ENCODE data around the gene MORN5.

DNA sequence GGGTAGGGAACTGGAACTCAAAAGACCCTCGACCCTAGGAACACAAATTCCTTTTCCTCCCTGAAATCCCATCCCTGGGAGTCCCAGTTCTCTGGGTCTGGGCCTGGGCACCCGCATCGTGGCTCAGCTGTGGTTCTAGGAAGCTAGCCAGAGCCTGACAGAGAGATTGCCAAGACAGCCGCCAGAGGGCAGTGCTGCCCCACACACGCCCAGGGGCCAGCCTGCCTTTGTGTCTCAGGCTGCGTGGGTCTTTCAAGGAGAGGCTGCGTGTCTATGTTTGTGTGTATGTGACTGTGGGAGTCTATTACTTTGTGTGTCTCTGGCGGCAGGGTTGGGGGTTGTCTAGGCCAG is 34.6 kb upstream of the MORN5 start:
- TF ChIP-seq POLR2A (IDR thresholded peaks at IDR 0.05): no peak
- TF ChIP-seq, protein P1, sequence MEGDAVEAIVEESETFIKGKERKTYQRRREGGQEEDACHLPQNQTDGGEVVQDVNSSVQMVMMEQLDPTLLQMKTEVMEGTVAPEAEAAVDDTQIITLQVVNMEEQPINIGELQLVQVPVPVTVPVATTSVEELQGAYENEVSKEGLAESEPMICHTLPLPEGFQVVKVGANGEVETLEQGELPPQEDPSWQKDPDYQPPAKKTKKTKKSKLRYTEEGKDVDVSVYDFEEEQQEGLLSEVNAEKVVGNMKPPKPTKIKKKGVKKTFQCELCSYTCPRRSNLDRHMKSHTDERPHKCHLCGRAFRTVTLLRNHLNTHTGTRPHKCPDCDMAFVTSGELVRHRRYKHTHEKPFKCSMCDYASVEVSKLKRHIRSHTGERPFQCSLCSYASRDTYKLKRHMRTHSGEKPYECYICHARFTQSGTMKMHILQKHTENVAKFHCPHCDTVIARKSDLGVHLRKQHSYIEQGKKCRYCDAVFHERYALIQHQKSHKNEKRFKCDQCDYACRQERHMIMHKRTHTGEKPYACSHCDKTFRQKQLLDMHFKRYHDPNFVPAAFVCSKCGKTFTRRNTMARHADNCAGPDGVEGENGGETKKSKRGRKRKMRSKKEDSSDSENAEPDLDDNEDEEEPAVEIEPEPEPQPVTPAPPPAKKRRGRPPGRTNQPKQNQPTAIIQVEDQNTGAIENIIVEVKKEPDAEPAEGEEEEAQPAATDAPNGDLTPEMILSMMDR (IDR thresholded peaks at IDR 0.05): peak; percentile 86 to 95 (median 92)

Measured in body of pancreas (tissue), 4 donors.